Mesenteric fat pad (tissue), 1 donor: ENCODE results near the gene TUT4. TPM values are rescaled to one million over a fixed set of nuclear protein-coding genes. Genes with fewer than 3 reads are reported as not detected.

Experiments
- DNase-seq: peaks from one replicate; pipeline ENCODE4 v3.0.0-alpha.2; 2020; ENCODE audit warnings: low spot score
- total RNA-seq: library from RNA; stranded (reverse); fragmentation: NEBNext Ultra II Directional; extraction: Animal tissue kit (Norgen Biotek cat#: 25700); gene quantifications from one replicate; pipeline ENCODE4 v1.2.1, GENCODE V29; 2021
- donor health status: DM: yes; HTN: yes; CAD: no.

Gene TUT4
- total RNA-seq, 1 donor from 2014 or later: 39.9 TPM

- no peak for DNase-seq
Observed at GRCh38 chr1:52476943-52477342, 75.9 kb downstream of the TUT4 start.

GRCh38 chr1:52474807-52475206 lies 78.1 kb downstream of the TUT4 start:
- no peak for DNase-seq

- no peak for DNase-seq
Observed at GRCh38 chr1:52473039-52473438, 79.9 kb downstream of the TUT4 start.

- DNase-seq: no peak
Observed at GRCh38 chr1:52472384-52472783, 80.5 kb downstream of the TUT4 start.

- no peak for DNase-seq
Observed at GRCh38 chr1:52469108-52469507, 83.8 kb downstream of the TUT4 start.

- no peak for DNase-seq
Observed at GRCh38 chr1:52463891-52464290, 89.0 kb downstream of the TUT4 start.

- DNase-seq: no peak
Observed at GRCh38 chr1:52461821-52462220, 91.1 kb downstream of the TUT4 start.

- DNase-seq: no peak
Observed at GRCh38 chr1:52460694-52461093, 92.2 kb downstream of the TUT4 start.

- no peak for DNase-seq
Observed at GRCh38 chr1:52455686-52456085, 97.2 kb downstream of the TUT4 start.

GRCh38 chr1:52454779-52455178 lies 98.1 kb downstream of the TUT4 start:
- DNase-seq: no peak

GRCh38 chr1:52454127-52454526 lies 98.8 kb downstream of the TUT4 start:
- no peak for DNase-seq

- DNase-seq: no peak
Observed at GRCh38 chr1:52444463-52444862, 108.4 kb downstream of the TUT4 start.

- DNase-seq: no peak
Observed at GRCh38 chr1:52439976-52440375, 112.9 kb downstream of the TUT4 start.

- no peak for DNase-seq
Observed at GRCh38 chr1:52436817-52437216, 116.1 kb downstream of the TUT4 start.

- DNase-seq: no peak
Observed at GRCh38 chr1:52435650-52436049, 117.2 kb downstream of the TUT4 start.

- no peak for DNase-seq
Observed at GRCh38 chr1:52435211-52435610, 117.7 kb downstream of the TUT4 start.

GRCh38 chr1:52432807-52433206 lies 120.1 kb downstream of the TUT4 start:
- no peak for DNase-seq

- DNase-seq: no peak
Observed at GRCh38 chr1:52427152-52427551, 125.7 kb downstream of the TUT4 start.

- no peak for DNase-seq
Observed at GRCh38 chr1:52426371-52426770, 126.5 kb downstream of the TUT4 start.

GRCh38 chr1:52424813-52425212 lies 128.1 kb downstream of the TUT4 start:
- no peak for DNase-seq

- DNase-seq: no peak
Observed at GRCh38 chr1:52424231-52424636, 128.7 kb downstream of the TUT4 start.

GRCh38 chr1:52423771-52424170 lies 129.1 kb downstream of the TUT4 start:
- no peak for DNase-seq

- DNase-seq: no peak
Observed at GRCh38 chr1:52423055-52423454, 129.8 kb downstream of the TUT4 start.

- DNase-seq: no peak
Observed at GRCh38 chr1:52420713-52421112, 132.2 kb downstream of the TUT4 start.
